HK-2 (cell line): Measurements from ENCODE around the gene CPED1.
"Not testable (repeated sequence)": the region's sequence is repeated elsewhere in the genome, so short reads cannot be mapped to it uniquely, and the experiment has no call there.

ENCODE experiments used
- DNase-seq: peaks from one replicate; pipeline ENCODE4 v3.0.0-alpha.2; 2018; ENCODE audit not compliant: unreplicated experiment

CPED1 gene

GRCh38 chr7:121182902-121183301 is 194.4 kb downstream of the CPED1 start:
- no peak for DNase-seq

- DNase-seq, result not testable (repeated sequence)
These were observed 195.4 kb downstream of the CPED1 start for GRCh38 chr7:121183883-121184282.

- no peak for DNase-seq
These were observed 198.2 kb downstream of the CPED1 start for GRCh38 chr7:121186746-121187145.

GRCh38 chr7:121187222-121187621 is 198.7 kb downstream of the CPED1 start:
- DNase-seq, result no peak

GRCh38 chr7:121187676-121188075 is 199.2 kb downstream of the CPED1 start:
- DNase-seq, result no peak

GRCh38 chr7:121192834-121193233 is 204.3 kb downstream of the CPED1 start:
- no peak for DNase-seq

GRCh38 chr7:121195010-121195409 is 206.5 kb downstream of the CPED1 start:
- DNase-seq, result no peak

- DNase-seq, result no peak
These were observed 207.4 kb downstream of the CPED1 start for GRCh38 chr7:121195874-121196273.

GRCh38 chr7:121196286-121196685 is 207.8 kb downstream of the CPED1 start:
- no peak for DNase-seq

GRCh38 chr7:121197455-121197854 is 208.9 kb downstream of the CPED1 start:
- no peak for DNase-seq

GRCh38 chr7:121198502-121198901 is 210.0 kb downstream of the CPED1 start:
- DNase-seq, result no peak

GRCh38 chr7:121202125-121202524 is 213.6 kb downstream of the CPED1 start:
- DNase-seq, result no peak

GRCh38 chr7:121202834-121203233 is 214.3 kb downstream of the CPED1 start:
- DNase-seq, result no peak

GRCh38 chr7:121204537-121204936 is 216.0 kb downstream of the CPED1 start:
- no peak for DNase-seq

GRCh38 chr7:121205777-121206176 is 217.3 kb downstream of the CPED1 start:
- DNase-seq, result no peak

GRCh38 chr7:121211253-121211652 is 222.7 kb downstream of the CPED1 start:
- no peak for DNase-seq

GRCh38 chr7:121212036-121212435 is 223.5 kb downstream of the CPED1 start:
- no peak for DNase-seq

- no peak for DNase-seq
These were observed 226.1 kb downstream of the CPED1 start for GRCh38 chr7:121214657-121215056.

- DNase-seq, result no peak
These were observed 230.5 kb downstream of the CPED1 start for GRCh38 chr7:121219026-121219425.

GRCh38 chr7:121221108-121221507 is 232.6 kb downstream of the CPED1 start:
- DNase-seq, result not testable (repeated sequence)

GRCh38 chr7:121228779-121229178 is 240.3 kb downstream of the CPED1 start:
- DNase-seq, result no peak

GRCh38 chr7:121235201-121235600 is 246.7 kb downstream of the CPED1 start:
- DNase-seq, result no peak

GRCh38 chr7:121237601-121238000 is 249.1 kb downstream of the CPED1 start:
- DNase-seq, result no peak

- no peak for DNase-seq
These were observed 255.8 kb downstream of the CPED1 start for GRCh38 chr7:121244120-121244870.
